SU-DHL-6 (cell line): Measurements from ENCODE around the gene NTF3.

Source experiments
- CTCF ChIP-seq: fragments of 200-600 bp; sonication (generic); IDR thresholded peaks from one replicate; pipeline ENCODE4 v1.5.1; 2017; ENCODE audit warnings: antibody characterized with exemption, mild to moderate bottlenecking, low read length, moderate library complexity; ENCODE audit not compliant: insufficient read depth, poor library complexity, severe bottlenecking
- EZH2phosphoT487 ChIP-seq: fragments of 200-600 bp; sonication (generic), shearing (Covaris generic); conservative IDR thresholded peaks from 2 replicates; pipeline ENCODE4 v1.6.1; 2018; ENCODE audit warnings: mild to moderate bottlenecking, antibody characterized with exemption, low read length, moderate library complexity, mixed read lengths

GRCh38 chr12:5520037-5520436 lies 88.1 kb downstream of the NTF3 start:
- TF ChIP-seq EZH2phosphoT487 (no peak), CTCF (no peak)
